ENCODE data around the gene TTC28. TPM values are rescaled to one million over a fixed set of nuclear protein-coding genes. Genes with fewer than 3 reads are reported as not detected.

Gene TTC28
- total RNA-seq, 1 experiment from 2014 or later = 0.12 TPM

DNA sequence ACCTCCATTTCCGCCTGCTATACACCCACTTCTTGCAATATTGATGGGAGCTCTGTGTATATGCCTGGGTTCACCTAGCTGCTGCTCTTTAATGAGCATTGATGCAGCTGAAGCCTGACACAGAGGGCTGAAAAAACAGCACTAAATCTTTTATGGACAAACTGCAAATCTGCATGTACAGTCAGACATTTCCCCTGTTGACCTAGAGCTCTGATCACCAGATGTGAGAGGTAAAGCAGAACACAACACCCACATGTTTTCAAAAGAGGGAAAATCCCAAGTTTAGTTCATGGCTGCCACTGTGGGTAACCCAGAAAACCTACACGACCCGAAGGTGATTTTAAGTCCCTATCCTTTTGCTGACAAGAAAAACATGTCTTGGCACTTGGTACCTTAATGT lies 457.6 kb downstream of the TTC28 start:
- Histone ChIP-seq H2AFZ (ENCODE audit: low read depth, low read length, poor library complexity, severe bottlenecking) (no peak overlapping the region), H3K27me3 (ENCODE audit: insufficient read depth, low read length) (peaks cover 60% of the 10 kb centered on the region), H3K9me3 (ENCODE audit: control insufficient read depth in 1 of 2, insufficient read depth in 1 of 2, low read depth in 1 of 2, low read length in 2 of 2) (no peaks in the 10 kb centered on the region), H3K4me2 (ENCODE audit: low read length) (no peak overlapping the region), H3K4me1 (ENCODE audit: control insufficient read depth in 1 of 2, insufficient read depth in 2 of 2, low read length in 2 of 2) (no peaks in the 10 kb centered on the region), H3K79me2 (ENCODE audit: insufficient read depth, low read length) (no peaks in the 10 kb centered on the region), H4K20me1 (ENCODE audit: insufficient read depth) (no peaks in the 10 kb centered on the region), H3K9me2 (ENCODE audit: insufficient read depth) (no peaks in the 10 kb centered on the region), H3K9ac (ENCODE audit: low read length) (no peak overlapping the region), H3K36me3 (ENCODE audit: control insufficient read depth in 1 of 2, insufficient read depth in 2 of 2, low read length in 2 of 2) (no peaks in the 10 kb centered on the region), H3K4me3 (replicated peaks in 1 of 2; ENCODE audit: low read depth in 1 of 2, low read length in 2 of 2) (no peak overlapping the region), H3K27ac (ENCODE audit: low read depth, low read length) (no peak overlapping the region)
- ATAC-seq = no peak
- ChIA-PET RAD21 (ENCODE audit: low non-redundant PET in 1 of 2, low total read pairs in 2 of 2, uncharacterized antibody in 2 of 2, unreplicated experiment in 2 of 2) (no interaction called here), POLR2A (no interaction called here), CTCF (interaction anchor here (1.6 kb wide), 1 partner anchor 10 kb away, joined by 3 read pairs; no protein-coding TSS in a partner anchor)
- TF ChIP-seq, protein P1, sequence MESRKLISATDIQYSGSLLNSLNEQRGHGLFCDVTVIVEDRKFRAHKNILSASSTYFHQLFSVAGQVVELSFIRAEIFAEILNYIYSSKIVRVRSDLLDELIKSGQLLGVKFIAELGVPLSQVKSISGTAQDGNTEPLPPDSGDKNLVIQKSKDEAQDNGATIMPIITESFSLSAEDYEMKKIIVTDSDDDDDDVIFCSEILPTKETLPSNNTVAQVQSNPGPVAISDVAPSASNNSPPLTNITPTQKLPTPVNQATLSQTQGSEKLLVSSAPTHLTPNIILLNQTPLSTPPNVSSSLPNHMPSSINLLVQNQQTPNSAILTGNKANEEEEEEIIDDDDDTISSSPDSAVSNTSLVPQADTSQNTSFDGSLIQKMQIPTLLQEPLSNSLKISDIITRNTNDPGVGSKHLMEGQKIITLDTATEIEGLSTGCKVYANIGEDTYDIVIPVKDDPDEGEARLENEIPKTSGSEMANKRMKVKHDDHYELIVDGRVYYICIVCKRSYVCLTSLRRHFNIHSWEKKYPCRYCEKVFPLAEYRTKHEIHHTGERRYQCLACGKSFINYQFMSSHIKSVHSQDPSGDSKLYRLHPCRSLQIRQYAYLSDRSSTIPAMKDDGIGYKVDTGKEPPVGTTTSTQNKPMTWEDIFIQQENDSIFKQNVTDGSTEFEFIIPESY (IDR thresholded peaks at IDR 0.05; ENCODE audit: extremely low read depth, insufficient replicate concordance, low read length) = no peak
- TF ChIP-seq EGR1 (IDR thresholded peaks at IDR 0.05; ENCODE audit: low read depth) (no peak), CBX3 (IDR thresholded peaks at IDR 0.05; ENCODE audit: low read depth) (no peak), SRF (IDR thresholded peaks at IDR 0.05; ENCODE audit: low read depth) (no peak), SP1 (IDR thresholded peaks at IDR 0.05; ENCODE audit: low read depth) (no peak), FOSL1 (IDR thresholded peaks at IDR 0.05; ENCODE audit: low read depth) (no peak), POLR2AphosphoS5 (IDR thresholded peaks at IDR 0.05; ENCODE audit: low read depth, low read length) (no peak), RAD21 (IDR thresholded peaks at IDR 0.05; ENCODE audit: low read depth) (no peak), SIN3A (IDR thresholded peaks at IDR 0.05; ENCODE audit: low read depth) (no peak), YY1 (IDR thresholded peaks at IDR 0.05; ENCODE audit: extremely low read depth, insufficient replicate concordance, low read depth, low read length) (no peak), ZNF274 (IDR thresholded peaks at IDR 0.05; ENCODE audit: low read depth, low read length) (no peak), TCF7L2 (IDR thresholded peaks at IDR 0.05; ENCODE audit: borderline replicate concordance, extremely low read depth, insufficient read depth, insufficient read length) (no peak), EZH2phosphoT487 (IDR thresholded peaks at IDR 0.05; ENCODE audit: borderline replicate concordance) (no peak), CEBPB (IDR thresholded peaks at IDR 0.05; ENCODE audit: low read depth) (no peak), EZH2 (IDR thresholded peaks at IDR 0.05) (no peak), ELF1 (IDR thresholded peaks at IDR 0.05; ENCODE audit: borderline replicate concordance, low read depth) (no peak)
- TF ChIP-seq, protein P2, sequence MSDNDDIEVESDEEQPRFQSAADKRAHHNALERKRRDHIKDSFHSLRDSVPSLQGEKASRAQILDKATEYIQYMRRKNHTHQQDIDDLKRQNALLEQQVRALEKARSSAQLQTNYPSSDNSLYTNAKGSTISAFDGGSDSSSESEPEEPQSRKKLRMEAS (IDR thresholded peaks at IDR 0.05) = no peak
- TF ChIP-seq, protein P3, sequence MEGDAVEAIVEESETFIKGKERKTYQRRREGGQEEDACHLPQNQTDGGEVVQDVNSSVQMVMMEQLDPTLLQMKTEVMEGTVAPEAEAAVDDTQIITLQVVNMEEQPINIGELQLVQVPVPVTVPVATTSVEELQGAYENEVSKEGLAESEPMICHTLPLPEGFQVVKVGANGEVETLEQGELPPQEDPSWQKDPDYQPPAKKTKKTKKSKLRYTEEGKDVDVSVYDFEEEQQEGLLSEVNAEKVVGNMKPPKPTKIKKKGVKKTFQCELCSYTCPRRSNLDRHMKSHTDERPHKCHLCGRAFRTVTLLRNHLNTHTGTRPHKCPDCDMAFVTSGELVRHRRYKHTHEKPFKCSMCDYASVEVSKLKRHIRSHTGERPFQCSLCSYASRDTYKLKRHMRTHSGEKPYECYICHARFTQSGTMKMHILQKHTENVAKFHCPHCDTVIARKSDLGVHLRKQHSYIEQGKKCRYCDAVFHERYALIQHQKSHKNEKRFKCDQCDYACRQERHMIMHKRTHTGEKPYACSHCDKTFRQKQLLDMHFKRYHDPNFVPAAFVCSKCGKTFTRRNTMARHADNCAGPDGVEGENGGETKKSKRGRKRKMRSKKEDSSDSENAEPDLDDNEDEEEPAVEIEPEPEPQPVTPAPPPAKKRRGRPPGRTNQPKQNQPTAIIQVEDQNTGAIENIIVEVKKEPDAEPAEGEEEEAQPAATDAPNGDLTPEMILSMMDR (IDR thresholded peaks at IDR 0.05 in 2 of 3, conservative IDR thresholded peaks at IDR 0.05 in 1 of 3; ENCODE audit: borderline replicate concordance in 1 of 3, insufficient read depth in 1 of 3, low read depth in 2 of 3, low read length in 2 of 3) = no peak
- TF ChIP-seq, protein P4, sequence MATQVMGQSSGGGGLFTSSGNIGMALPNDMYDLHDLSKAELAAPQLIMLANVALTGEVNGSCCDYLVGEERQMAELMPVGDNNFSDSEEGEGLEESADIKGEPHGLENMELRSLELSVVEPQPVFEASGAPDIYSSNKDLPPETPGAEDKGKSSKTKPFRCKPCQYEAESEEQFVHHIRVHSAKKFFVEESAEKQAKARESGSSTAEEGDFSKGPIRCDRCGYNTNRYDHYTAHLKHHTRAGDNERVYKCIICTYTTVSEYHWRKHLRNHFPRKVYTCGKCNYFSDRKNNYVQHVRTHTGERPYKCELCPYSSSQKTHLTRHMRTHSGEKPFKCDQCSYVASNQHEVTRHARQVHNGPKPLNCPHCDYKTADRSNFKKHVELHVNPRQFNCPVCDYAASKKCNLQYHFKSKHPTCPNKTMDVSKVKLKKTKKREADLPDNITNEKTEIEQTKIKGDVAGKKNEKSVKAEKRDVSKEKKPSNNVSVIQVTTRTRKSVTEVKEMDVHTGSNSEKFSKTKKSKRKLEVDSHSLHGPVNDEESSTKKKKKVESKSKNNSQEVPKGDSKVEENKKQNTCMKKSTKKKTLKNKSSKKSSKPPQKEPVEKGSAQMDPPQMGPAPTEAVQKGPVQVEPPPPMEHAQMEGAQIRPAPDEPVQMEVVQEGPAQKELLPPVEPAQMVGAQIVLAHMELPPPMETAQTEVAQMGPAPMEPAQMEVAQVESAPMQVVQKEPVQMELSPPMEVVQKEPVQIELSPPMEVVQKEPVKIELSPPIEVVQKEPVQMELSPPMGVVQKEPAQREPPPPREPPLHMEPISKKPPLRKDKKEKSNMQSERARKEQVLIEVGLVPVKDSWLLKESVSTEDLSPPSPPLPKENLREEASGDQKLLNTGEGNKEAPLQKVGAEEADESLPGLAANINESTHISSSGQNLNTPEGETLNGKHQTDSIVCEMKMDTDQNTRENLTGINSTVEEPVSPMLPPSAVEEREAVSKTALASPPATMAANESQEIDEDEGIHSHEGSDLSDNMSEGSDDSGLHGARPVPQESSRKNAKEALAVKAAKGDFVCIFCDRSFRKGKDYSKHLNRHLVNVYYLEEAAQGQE (IDR thresholded peaks at IDR 0.05; ENCODE audit: low read depth) = no peak
- intact Hi-C loops (cut with micrococcal nuclease) = no loop called here
- no TSS peak for BruUV-seq (replicated peaks)
- DNase-seq (ENCODE audit: low read depth, low spot score) = no peak
